ENCODE results near the gene SELENOM.
"Not testable (repeated sequence)": the region's sequence is repeated elsewhere in the genome, so short reads cannot be mapped to it uniquely, and the experiment has no call there.

Gene SELENOM

DNA sequence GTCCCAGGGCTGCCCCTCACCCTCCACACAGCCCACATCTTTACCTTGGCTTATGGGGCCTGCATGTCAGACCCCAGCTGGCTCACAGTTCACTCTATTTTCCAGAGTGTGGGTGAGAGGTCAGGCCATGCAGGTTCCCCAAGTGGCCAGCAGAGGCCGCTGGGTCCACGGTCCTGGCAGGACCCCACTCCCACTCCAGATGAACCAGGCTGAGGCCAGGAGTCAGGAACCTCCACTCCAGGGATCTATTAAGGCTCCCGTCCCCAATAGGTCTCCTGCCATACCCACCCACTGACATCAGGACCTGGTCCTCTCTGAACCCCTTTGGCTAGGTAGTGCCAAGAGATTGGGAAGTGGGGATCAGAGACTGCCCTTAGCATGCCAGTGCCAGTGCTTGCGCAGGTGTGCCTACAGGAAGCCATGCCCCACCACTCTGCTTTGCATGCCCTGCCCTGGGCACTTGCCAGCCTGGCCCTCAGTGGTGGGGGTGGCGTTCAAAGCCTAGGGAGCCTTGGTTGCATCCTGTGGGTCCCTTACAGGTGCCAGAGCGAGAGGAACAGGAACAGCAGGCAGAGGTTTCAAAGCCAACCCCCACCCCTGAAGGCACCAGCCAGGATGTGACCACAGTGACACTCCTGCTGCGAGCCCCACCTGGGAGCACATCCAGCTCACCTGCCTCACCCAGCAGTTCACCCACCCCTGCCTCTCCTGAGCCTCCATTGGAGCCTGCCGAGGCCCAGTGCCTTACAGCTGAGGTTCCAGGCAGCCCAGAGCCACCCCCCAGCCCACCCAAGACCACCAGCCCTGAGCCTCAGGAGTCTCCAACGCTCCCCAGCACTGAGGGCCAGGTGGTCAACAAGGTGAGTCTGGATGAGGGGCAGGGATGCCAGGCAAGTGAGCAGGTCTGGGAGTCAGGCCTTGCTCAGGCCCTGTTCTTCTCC lies 17.9 kb downstream of the SELENOM start:
- no peak for DNase-seq

GRCh38 chr22:31088233-31088986 lies 19.0 kb downstream of the SELENOM start:
- no peak for DNase-seq

DNA sequence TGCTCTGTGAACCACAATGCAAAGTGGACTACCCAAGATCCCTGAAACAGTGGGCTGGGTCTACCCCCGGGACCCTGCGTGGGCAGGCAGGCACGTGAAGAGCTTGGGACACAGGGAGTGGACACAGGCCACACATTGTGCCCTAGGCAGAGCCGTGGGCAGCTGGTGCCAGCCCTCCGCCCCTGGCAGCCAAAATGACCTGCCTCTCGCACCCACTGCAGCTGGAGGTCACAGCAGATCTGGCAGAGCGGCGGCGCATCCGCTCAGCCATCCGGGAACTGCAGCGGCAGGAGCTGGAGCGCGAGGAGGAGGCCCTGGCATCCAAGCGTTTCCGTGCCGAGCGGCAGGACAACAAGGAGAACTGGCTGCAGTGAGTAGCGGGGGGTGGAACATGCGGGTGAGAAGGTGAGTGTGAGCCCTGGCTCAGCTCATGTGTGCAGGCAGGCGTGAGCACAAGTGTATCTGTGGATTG lies 19.6 kb downstream of the SELENOM start:
- DNase-seq = no peak

DNA sequence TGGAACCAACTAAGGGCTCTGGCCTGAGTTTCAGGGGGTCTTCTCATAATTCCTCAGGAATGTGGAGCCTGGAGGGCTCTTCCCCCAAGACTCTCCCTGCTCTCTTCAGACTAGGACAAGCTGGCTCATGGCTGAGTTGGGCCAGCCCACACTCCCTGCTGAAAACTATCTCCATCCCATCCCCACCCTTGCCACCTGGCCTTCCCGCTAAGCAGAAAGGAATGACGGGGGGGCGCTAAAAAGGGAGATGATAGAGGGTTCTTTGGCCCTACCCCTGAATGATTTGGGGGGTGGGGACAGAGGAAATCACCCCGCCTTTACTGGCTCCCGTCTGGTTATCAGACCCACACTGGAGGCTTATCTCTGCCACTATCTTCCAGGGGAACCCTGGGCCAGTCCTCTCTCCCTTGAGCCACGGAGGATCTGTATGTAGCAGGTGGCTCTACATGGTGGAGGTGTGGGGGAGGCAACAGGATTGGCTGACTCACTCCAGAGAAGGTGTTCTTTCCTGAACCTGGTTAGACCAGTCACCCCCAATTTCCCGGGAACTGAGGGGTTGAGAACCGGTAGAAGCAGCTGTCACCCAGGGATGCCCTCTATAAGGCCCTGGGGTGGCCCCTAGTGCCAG lies 20.6 kb downstream of the SELENOM start:
- DNase-seq = no peak

- no peak for DNase-seq
Measured at GRCh38 chr22:31085928-31086327, 21.4 kb downstream of the SELENOM start.

- no peak for DNase-seq
Measured at GRCh38 chr22:31085493-31085824, 21.9 kb downstream of the SELENOM start.

GRCh38 chr22:31084811-31085492 lies 22.4 kb downstream of the SELENOM start:
- DNase-seq = peak; percentile 95

GRCh38 chr22:31083923-31084810 lies 23.2 kb downstream of the SELENOM start:
- DNase-seq = no peak

- no peak for DNase-seq
Measured at GRCh38 chr22:31083377-31083768, 24.0 kb downstream of the SELENOM start.

DNA sequence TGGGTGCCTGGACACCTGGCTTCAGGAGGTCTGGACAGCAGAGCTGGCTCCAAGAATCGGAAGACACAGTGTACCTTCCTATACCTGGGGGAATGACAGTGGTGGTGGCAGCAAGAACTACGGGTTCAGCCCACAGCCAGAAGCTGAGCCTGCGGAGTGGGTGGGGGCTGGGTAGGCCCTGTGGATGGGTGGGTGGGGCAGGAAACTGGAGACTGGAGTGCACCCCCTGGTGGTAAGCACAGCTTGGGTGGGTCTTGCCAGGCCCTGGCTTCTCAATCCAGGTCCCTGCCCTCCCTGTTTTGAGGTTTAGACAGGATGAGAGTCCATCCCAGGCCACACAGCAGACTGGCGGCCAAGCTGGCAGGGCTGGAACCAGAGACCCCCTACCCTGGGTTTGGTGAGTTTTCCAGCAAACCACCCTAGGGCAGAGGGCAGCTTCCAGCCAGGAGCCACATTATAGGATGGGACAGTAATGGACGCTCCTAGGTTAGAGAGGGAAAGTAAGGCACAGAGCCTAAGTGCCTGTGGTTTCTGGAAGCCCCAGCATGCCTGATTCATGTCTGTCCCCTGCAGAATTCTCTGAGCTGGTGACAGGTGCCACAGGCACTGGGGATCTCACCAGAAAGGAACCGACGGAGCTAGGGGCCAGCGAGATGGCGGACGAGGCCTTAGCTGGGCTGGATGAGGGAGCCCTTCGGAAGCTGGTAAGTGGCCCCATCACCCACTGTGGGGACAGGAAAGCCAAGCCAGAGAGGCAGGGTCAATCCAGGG lies 24.6 kb downstream of the SELENOM start:
- peak; percentile 85 for DNase-seq

DNA sequence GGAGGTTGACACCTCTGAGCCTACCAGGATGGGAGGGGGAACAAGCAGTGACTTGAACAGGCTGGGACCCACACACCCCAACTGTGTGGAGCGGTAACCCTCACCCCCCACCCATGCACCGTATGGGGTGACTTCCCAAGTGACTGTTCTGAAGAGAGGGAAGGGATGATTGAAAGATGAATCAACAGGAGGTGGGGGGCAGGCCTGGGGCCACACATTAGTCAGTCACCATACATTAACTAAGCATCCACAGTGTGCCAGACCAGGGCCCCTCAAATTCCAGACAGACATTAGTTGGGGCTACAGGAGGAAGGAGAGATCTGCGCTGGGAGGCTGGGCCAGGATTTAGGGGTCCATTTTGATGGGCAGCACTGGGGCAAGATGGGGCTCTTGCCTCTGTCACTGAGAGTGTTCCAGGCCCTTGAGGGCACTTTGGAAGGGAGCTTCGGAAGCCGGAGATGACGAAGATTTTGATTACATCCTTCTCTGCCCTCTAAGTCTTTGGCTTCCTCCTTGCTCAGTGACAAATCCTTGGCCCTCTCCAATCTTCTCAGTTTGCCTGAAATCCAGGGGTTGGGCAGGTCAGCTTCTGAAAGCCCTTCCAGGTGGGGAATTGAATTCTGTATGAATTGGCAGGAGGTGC lies 25.3 kb downstream of the SELENOM start:
- DNase-seq = no peak

DNA sequence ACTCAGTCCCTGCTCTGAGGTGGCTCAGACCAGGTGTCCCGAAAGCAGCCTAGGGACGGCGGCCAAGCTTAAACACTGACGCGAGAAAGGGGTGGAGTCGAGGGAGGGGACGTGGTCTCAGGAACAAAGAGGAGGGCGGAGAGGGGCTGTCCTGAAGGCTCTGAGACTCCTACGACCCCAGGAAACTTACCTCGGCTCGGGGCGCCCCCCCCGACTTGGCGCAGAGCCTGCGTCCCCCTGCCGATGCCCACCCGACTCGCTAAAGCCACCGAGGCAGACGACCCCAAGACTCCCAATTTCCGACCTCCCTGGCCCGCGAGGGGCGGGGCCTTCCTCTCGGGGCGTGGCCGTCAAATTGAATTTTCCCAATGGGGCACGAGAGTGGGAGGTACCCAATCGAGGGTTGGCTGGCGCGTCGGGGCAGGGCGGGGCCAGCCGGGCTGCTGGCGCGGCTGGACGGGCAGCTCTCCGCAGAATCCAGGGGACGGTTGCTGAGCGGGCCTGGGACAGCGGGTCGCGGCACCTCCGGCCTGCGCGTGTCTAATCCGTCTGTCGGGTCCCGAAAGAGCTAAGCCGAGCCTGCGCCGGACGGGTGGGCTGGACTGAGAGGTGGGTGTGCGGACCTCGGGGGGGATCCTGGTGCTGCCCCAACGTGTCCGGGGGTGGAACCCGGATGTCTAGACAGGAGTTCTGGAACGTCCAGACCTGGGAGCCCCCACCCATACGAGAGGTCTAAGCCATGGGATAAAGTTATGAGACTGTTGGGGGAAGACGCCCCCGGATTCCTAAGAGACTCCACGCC lies 26.3 kb downstream of the SELENOM start, which contains the start of gene SMTN:
SMTN (plus strand) TSS at position 471 of the 802 bp plus-strand sequence. CDS start 1,941 bp downstream, outside the sequence.
- DNase-seq = peak; percentile 95

GRCh38 chr22:31080164-31080847 lies 27.1 kb downstream of the SELENOM start:
- no peak for DNase-seq

GRCh38 chr22:31079095-31079642 lies 28.2 kb downstream of the SELENOM start:
- no peak for DNase-seq

DNA sequence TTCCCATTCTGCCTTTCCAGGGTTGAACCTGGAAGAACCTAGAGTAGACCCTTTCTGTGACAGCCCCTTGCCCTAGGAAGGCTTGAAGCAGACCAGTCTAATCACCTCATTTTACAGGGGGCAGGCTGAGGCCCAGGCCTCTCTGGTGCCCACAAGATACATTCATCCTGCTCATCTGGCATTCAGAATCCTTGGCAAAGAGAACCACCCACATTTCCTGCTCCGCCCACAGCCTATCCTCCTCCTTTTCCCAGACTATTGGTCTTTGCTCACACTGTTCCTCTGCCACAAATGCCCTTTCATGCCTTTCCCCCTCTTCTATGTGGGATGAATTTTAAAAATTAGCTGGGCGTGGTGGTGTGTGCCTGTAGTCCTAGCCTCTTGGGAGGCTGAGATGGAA lies 29.0 kb downstream of the SELENOM start:
- not testable (repeated sequence) for DNase-seq

- no peak for DNase-seq
Measured at GRCh38 chr22:31077681-31078080, 29.7 kb downstream of the SELENOM start.

DNA sequence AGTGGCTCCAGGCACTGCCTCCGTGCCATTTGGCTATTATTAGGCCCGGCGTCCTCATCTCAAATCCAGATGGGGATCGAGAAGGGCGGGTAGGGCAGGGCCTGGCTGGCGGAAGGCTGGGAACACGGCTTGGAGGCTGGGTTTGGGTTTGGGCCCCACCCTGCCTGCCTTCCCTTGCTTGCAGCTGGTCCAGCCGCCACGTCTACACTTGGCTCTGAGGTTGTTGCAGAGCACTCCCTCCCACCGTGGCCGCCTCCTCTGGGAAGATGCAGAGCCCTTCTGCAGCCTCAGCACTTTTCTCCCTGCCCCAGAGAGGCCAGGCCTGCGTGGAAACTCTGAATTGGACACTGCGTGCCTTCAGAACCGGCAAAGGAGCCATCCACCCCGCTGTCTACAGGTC lies 31.4 kb downstream of the SELENOM start:
- DNase-seq = no peak

DNA sequence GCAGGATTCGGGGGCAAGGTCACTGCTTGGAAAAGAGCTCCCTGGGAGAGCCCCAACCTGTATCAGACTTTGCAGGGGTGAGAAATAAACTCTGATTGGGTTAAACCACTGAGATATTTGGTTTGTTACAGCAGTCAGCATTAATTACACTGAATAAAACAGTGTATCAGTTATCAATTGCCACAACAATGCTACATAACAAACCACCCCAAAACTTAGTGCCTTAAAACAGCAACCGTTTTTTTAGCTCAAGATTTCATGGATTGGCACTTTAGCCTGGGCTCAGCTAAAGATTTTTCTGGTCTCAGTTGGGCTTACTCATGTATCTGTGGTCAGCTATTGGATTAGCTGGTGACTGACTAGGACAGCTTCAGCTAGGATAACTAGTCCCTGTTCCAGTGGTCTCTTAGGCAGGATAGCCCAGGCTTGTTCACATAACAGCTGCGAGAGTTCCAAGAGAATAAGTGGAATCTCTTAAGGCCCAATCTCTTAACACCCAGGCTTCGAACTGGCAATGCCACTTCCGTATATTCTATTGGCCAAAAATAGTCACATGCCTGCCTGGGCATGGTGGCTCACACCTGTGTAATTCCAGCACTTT lies 33.7 kb downstream of the SELENOM start:
- DNase-seq = not testable (repeated sequence)
